Muscle layer of colon (tissue), 2 donors: ENCODE results near the gene LPAR3.

ENCODE experiments used
- H3K27ac ChIP-seq: one replicate; pipeline ENCODE4 v1.7.0; 2013; ENCODE audit warnings: low read depth, mild to moderate bottlenecking, low read length, moderate library complexity
- H3K27me3 ChIP-seq, 2 donors: one replicate each; pipeline ENCODE4 v1.7.0; 2013; ENCODE audit warnings: low read length in 2 of 2, mild to moderate bottlenecking in 2 of 2; ENCODE audit not compliant: insufficient read depth in 2 of 2, control insufficient read depth in 1 of 2
- H3K36me3 ChIP-seq: one replicate; pipeline ENCODE4 v1.7.0; 2013; ENCODE audit warnings: mild to moderate bottlenecking, low read length; ENCODE audit not compliant: insufficient read depth
- H3K4me1 ChIP-seq: one replicate; pipeline ENCODE4 v1.7.0; 2013; ENCODE audit warnings: mild to moderate bottlenecking, low read length; ENCODE audit not compliant: insufficient read depth
- H3K4me3 ChIP-seq, 2 donors: one replicate each; pipeline ENCODE4 v1.7.0; 2013; ENCODE audit warnings: low read length in 2 of 2, low read depth in 1 of 2, mild to moderate bottlenecking in 1 of 2, moderate library complexity in 1 of 2
- H3K9ac ChIP-seq: one replicate; pipeline ENCODE4 v1.7.0; 2013; ENCODE audit warnings: low read length
- H3K9me3 ChIP-seq: one replicate; pipeline ENCODE4 v1.7.0; 2013; ENCODE audit warnings: mild to moderate bottlenecking, low read length
- donor health status: abdominal sarcoma.
- donor health status: Adenocarcinoma of cecum.

The LPAR3 gene

DNA sequence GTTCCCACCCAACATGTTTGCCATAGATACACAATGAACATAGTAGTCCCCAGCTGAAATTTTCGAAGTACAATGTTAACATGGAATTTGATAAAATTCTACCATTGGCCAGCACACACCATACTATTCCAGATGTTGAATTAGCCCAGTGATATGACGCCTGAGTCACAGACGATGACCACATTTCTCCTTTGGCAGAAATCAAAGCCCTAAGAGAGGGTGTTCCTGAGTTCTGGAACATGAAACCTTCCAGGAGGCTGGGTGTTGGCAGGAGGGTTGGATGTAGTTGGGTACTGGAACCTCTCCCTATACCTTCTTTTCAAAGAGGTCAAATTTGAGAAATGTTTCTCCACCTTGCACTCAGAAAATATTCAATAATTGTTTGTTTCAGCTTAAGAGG lies 37.8 kb downstream of the LPAR3 start:
- H3K4me1 ChIP-seq: no peaks in the 10 kb centered on the region
- no peaks in the 10 kb centered on the region for H3K36me3 ChIP-seq
- no peaks in the 10 kb centered on the region for H3K9me3 ChIP-seq
- H3K27me3 ChIP-seq: no peaks in the 10 kb centered on the region
- H3K4me3 ChIP-seq: no peak overlapping the region
- H3K9ac ChIP-seq: no peak overlapping the region
- H3K27ac ChIP-seq: no peak overlapping the region

DNA sequence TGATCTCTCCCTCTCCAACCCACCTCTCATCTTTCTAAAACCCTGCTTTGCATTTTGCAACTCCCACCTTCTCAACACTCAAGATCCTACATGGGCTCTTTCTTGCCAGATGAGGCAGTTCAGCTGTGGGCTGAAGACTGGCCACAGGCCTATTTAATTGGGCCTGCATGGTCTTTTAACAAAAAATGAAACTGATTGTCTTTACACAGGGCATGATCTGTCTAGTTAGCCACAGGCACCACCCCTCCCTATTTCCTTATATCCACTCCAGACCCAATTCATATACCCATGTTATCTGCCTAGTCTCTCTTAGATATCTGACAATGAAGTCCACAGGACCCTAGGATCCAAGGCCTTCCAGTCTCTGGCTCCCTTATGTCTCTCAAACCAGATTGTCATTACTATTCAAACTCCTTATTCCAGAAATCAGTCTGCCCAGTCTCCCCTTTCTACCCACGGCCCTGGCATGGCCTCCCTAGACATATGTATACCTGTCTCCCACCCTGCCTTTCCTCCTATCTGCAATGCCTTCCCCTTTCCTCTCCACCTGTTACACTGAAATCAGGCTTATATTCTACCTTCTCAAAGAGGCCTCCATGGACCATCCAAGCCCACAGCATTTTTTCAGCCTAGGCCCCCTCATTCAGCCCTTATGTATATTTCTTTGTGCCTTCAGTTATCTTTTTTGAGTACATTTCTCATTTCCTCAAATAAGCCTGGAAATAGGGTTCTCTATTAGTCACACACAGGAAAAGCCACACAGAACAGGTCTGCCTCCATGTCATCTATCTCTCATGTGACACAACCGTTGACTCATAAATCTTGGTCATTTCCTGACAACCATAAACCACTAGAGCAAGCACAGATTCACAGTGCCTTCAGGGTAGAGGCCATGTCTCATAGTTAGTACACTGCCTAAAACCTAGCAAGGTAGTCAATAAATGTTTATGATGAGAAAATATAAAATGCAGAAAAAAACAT lies 39.0 kb downstream of the LPAR3 start:
- no peaks in the 10 kb centered on the region for H3K36me3 ChIP-seq
- no peak overlapping the region for H3K4me3 ChIP-seq
- no peaks in the 10 kb centered on the region for H3K9me3 ChIP-seq
- no peaks in the 10 kb centered on the region for H3K4me1 ChIP-seq
- no peak overlapping the region for H3K27ac ChIP-seq
- H3K27me3 ChIP-seq: no peaks in the 10 kb centered on the region
- H3K9ac ChIP-seq: no peak overlapping the region

DNA sequence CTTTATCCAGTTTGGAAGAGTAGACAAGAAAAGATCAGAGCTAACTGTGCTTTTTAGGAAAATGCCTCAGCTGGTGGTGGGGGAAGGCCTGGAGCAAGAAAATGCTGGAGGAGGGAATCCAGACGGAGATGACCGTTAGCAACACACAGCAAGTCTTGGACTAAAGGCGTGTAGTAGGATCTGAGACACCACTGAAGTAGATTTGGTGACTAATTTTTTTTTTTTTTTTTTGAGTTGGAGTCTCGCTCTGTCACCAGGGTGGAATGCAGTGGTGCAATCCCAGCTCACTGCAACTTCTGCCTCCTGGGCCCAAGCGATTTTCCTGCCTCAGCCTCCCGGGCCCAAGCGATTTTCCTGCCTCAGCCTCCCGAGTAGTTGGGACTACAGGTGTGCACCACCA lies 41.2 kb downstream of the LPAR3 start:
- Histone ChIP-seq H3K9me3 (no peaks in the 10 kb centered on the region), H3K4me3 (no peak overlapping the region), H3K4me1 (peaks cover 13% of the 10 kb centered on the region)

DNA sequence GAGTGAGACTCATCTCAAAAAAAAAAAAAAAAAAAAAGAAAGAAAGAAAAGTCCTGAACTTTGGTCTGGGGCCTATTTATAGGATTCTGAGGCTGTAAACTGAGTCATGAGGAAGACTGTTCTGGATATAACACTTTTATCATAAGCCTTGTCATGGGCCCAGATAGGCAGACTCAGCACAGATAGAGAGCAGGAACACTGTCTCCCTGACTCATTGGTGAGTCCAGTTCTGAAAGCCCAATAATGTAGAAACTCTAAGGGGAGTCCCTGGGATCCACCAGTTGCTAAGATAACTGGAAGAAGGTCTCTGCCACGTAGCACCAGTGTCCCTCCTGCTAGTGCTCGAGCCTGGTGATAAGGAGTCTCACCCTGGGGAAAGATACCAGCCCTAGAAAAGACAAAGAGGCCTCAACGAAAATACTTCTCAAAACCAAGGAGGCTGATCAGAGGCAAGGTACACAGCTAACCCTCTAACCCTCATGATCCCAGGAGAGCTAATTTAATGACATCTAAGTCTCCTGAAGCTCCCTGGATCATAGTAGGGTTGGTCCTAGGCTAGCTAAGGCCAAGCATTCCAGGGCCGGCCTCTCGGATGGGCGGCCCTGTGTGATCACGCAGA lies 43.5 kb downstream of the LPAR3 start:
- H3K4me1 ChIP-seq: peaks cover 13% of the 10 kb centered on the region
- no peak overlapping the region for H3K4me3 ChIP-seq
- H3K9me3 ChIP-seq: no peaks in the 10 kb centered on the region
- H3K27ac ChIP-seq: no peak overlapping the region
- H3K9ac ChIP-seq: no peak overlapping the region
- no peaks in the 10 kb centered on the region for H3K36me3 ChIP-seq
- no peaks in the 10 kb centered on the region for H3K27me3 ChIP-seq

More for the DNA sequence above, 41.2 kb downstream of the LPAR3 start:
- Histone ChIP-seq H3K9ac (no peak overlapping the region), H3K27me3 (no peaks in the 10 kb centered on the region), H3K27ac (no peak overlapping the region), H3K36me3 (no peaks in the 10 kb centered on the region)

DNA sequence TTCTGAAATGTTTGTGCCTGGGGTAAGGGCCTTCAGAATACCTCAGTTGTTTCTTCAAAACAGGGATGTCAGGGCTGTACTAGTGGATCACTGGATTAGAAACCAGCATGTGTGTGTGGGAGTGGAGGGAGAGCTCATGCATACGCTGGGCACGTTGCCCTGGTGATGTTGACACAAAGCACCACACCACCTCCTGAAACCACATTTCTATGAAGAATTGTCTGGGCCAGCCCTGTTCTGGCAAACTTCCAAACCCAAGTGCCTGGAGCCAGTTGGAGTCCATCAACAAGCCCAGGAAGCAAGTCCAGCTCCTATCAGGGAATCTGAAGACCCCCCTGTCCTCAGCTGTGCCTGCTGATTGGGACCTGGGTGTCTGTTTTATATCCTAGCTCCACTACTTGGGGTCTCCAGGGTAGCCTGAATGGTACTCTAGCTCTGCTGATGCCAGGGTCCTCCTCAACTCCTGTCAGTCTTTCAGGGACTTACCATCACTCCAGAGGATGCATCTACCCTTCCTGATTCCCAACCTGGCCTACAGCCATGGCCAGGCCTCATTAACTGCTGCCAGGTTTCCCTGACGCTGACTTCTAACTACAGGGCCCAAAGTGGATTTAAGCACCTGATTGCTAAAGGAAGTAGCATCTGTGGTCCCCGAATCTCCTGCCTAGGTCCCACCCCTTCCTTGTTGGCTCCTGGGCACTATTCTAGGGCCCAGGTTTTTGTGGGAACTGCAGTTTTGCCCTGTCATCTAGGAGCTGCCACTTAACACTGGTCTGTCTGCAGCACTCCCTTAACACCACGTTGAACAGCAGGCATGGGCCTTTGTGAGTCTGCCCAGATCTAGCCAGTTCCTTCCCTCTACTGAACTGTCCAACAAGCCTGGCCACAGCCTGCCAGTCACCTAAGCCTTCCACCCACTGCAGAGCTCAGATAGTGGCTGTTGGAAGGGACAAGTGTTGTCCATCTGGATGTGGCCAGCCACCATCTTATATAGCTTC lies 45.5 kb downstream of the LPAR3 start:
- H3K27ac ChIP-seq: no peak overlapping the region
- H3K9ac ChIP-seq: no peak overlapping the region
- H3K4me1 ChIP-seq: peaks cover 18% of the 10 kb centered on the region
- H3K9me3 ChIP-seq: no peaks in the 10 kb centered on the region
- no peaks in the 10 kb centered on the region for H3K27me3 ChIP-seq
- no peaks in the 10 kb centered on the region for H3K36me3 ChIP-seq
- H3K4me3 ChIP-seq: no peak overlapping the region

DNA sequence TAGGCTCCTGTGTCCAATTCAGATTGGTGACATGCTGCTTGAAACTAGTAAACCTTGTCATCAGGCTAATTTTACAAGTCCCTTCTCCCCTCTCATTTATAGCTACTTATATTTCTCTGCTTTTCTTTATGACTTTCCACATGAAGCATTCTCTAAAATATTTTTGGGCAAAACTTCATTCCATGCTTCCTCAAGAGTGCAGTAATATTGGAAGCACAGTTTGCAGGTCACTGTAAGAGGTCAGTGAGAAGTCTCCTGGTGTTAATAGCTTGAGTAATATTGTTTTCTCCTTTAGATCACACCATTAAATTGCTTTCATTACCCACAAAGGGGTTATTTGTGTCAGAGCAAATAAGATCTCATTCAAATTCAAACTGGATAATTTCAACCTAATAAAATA lies 46.6 kb downstream of the LPAR3 start:
- Histone ChIP-seq H3K4me3 (no peak overlapping the region), H3K9me3 (no peaks in the 10 kb centered on the region), H3K27ac (no peak overlapping the region), H3K4me1 (peaks cover 18% of the 10 kb centered on the region), H3K9ac (no peak overlapping the region), H3K36me3 (no peaks in the 10 kb centered on the region), H3K27me3 (no peaks in the 10 kb centered on the region)

DNA sequence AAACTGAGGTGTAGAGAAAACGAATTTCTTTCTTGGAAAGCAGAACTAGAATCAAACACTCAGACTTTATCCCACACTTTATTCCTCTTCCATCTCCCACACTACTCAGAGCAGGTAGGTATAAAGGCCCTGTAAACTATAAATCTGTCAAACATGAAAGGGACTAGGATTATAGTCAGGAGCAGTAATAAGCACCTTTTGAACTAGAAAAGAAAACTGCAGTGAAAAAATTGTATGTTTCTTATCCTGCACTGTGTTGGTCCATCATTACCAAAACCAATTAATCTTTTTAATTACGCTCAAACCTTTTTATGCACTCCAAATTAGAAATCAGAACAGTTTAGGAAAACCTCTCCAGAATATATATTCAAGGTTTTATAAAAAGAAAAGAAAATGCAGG lies 47.6 kb downstream of the LPAR3 start:
- Histone ChIP-seq H3K27ac (no peak overlapping the region), H3K36me3 (no peaks in the 10 kb centered on the region), H3K27me3 (no peaks in the 10 kb centered on the region), H3K9ac (no peak overlapping the region), H3K4me3 (no peak overlapping the region), H3K9me3 (no peaks in the 10 kb centered on the region), H3K4me1 (peaks cover 18% of the 10 kb centered on the region)

DNA sequence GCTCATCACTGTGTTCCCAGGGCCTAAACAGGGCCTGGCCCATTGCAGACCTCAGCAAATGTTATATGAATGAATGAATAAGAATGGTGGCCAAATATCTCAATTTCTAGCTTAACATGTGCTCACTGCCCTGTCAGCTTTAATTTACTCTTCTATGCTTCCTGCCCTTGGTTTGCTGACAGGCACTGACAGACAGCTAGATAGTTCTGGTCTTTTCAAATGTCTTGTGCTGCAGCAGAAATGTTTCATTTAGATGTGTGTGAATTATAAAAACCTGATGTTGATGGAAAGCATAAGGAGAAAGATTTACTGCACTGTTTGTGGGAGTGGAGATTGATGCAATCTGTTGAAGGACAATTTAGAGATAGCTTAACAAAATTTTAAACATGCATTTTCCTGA lies 48.9 kb downstream of the LPAR3 start:
- H3K27ac ChIP-seq: no peak overlapping the region
- no peaks in the 10 kb centered on the region for H3K27me3 ChIP-seq
- no peaks in the 10 kb centered on the region for H3K9me3 ChIP-seq

DNA sequence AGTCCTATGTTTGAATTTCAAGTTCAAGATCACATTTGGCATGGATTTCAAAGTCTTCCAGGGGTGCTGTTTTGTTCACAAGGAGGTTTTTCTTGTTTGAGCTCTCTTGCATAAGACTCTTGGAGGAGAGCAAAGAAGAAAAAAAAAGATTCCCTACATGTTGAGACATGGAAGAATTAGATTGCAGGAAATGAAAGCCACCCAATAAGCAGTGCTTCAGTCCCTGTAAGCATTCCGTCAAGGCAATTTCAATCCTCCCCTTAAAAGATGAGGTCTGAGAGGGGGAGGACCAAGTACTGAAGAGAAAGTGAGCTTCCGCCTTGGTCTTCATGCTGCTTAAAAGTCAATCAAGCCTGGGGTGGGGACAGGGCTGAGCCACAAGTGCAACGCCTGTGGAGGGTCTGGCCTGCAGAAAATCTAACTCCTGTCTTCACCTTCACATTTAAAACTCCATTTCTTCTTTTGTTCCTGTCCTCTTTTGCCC lies 50.2 kb downstream of the LPAR3 start:
- Histone ChIP-seq H3K9ac (no peak overlapping the region), H3K4me3 (no peak overlapping the region), H3K27ac (no peak overlapping the region), H3K36me3 (no peaks in the 10 kb centered on the region), H3K9me3 (no peaks in the 10 kb centered on the region), H3K4me1 (peaks cover 13% of the 10 kb centered on the region), H3K27me3 (no peaks in the 10 kb centered on the region)

More for the DNA sequence above, 48.9 kb downstream of the LPAR3 start:
- no peak overlapping the region for H3K4me3 ChIP-seq
- H3K9ac ChIP-seq: no peak overlapping the region
- peaks cover 18% of the 10 kb centered on the region for H3K4me1 ChIP-seq
- no peaks in the 10 kb centered on the region for H3K36me3 ChIP-seq

DNA sequence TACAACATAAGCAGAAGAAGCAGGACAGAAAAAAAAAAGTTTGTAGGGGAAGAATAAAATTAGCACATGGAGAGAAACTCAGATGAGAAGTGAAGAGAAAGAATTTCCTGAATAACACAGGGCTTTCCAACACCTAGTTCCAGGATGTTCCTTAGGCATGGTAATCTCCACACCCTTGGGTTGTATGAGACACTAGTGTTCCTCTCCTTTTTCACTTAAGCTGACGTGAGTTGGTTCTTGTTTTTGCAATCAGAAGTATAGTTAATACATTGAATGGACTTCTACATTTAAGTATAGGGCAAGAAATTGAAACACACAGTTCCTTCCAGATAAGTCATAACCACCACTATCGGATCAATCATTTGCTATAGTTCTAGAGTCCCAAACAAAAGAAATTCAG lies 51.0 kb downstream of the LPAR3 start:
- peaks cover 5% of the 10 kb centered on the region for H3K4me1 ChIP-seq
- H3K36me3 ChIP-seq: no peaks in the 10 kb centered on the region
- H3K4me3 ChIP-seq: no peak overlapping the region
- H3K27ac ChIP-seq: no peak overlapping the region
- H3K9ac ChIP-seq: no peak overlapping the region
- no peaks in the 10 kb centered on the region for H3K27me3 ChIP-seq
- H3K9me3 ChIP-seq: no peaks in the 10 kb centered on the region

DNA sequence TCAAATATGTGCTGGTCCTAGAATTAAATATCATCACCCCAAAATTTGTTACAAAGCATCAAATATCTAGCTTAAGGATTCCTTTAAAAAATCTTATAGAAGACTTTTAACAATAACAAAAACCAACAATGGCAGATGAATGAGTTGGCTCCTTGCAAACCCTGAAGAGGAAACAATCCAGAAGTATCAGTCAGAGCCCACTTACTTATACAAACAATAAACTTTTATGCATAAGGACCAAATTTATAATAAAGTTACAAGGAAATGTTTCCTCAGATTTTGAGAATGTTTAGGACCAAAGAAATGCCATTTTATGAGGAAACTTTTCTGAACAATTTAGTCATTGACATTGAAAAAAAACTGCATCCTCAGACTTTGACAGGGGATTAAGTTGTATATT lies 52.7 kb downstream of the LPAR3 start:
- Histone ChIP-seq H3K9me3 (no peaks in the 10 kb centered on the region), H3K27ac (no peak overlapping the region), H3K4me1 (peaks cover 4% of the 10 kb centered on the region), H3K27me3 (no peaks in the 10 kb centered on the region), H3K9ac (no peak overlapping the region), H3K4me3 (no peak overlapping the region), H3K36me3 (no peaks in the 10 kb centered on the region)
